Activated T-cell treated with anti-CD3 and anti-CD28 coated beads, Interleukin-2, amount 50 U/mL, for 24 hours (primary cell): ENCODE results near the gene AP1M1.
A peak's percentile ranks its signal among the peaks of the same experiment; 100 is the strongest.
"Not testable (repeated sequence)": the region's sequence is repeated elsewhere in the genome, so short reads cannot be mapped to it uniquely, and the experiment has no call there.

ENCODE experiments used
- DNase-seq: peaks from one replicate; pipeline ENCODE4 v3.0.0-alpha.2; 2020
- H3K27ac Mint-ChIP-seq: 2 replicates; pipeline ENCODE4 v1.8.0; 2020; ENCODE audit warnings: mild to moderate bottlenecking, mixed read lengths
- H3K27me3 Mint-ChIP-seq: 2 replicates; pipeline ENCODE4 v1.8.0; 2020; ENCODE audit warnings: mixed read lengths
- H3K36me3 Mint-ChIP-seq: 2 replicates; pipeline ENCODE4 v1.8.0; 2020; ENCODE audit warnings: low read depth, mixed read lengths
- H3K4me1 Mint-ChIP-seq: 2 replicates; pipeline ENCODE4 v1.8.0; 2020; ENCODE audit warnings: low read depth, mixed read lengths
- H3K4me3 Mint-ChIP-seq: 2 replicates; pipeline ENCODE4 v1.8.0; 2020; ENCODE audit warnings: mild to moderate bottlenecking, moderate library complexity, mixed read lengths
- H3K9me3 Mint-ChIP-seq: 2 replicates; pipeline ENCODE4 v1.8.0; 2020; ENCODE audit warnings: mixed read lengths

AP1M1 gene

DNA sequence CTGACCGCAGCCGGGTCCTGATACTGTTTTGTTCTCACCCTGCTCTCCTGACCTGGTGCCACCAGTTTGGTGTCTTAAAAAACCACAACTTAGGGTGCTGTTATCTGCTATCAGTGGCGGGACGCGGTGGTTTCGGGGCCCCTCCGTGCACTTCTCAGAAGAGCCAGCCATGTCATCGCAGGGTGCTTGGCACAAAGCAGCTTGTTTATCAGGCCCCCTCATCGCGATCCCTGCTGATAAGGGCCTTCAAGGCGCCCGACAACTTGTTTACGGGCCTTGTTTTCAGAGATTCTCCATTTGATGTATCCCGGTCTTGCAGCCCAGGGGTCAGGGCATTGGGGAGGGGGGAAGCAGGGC, 68.9 kb downstream of the AP1M1 start:
- H3K9me3 Mint-ChIP-seq: no peaks in the 10 kb centered on the region
- H3K4me3 Mint-ChIP-seq: no peak overlapping the region
- no peaks in the 10 kb centered on the region for H3K36me3 Mint-ChIP-seq
- peaks cover 41% of the 10 kb centered on the region for H3K4me1 Mint-ChIP-seq
- DNase-seq: peak; percentile 53
- peak overlapping the region; percentile 51 for H3K27ac Mint-ChIP-seq
- H3K27me3 Mint-ChIP-seq: peaks cover 17% of the 10 kb centered on the region

DNA sequence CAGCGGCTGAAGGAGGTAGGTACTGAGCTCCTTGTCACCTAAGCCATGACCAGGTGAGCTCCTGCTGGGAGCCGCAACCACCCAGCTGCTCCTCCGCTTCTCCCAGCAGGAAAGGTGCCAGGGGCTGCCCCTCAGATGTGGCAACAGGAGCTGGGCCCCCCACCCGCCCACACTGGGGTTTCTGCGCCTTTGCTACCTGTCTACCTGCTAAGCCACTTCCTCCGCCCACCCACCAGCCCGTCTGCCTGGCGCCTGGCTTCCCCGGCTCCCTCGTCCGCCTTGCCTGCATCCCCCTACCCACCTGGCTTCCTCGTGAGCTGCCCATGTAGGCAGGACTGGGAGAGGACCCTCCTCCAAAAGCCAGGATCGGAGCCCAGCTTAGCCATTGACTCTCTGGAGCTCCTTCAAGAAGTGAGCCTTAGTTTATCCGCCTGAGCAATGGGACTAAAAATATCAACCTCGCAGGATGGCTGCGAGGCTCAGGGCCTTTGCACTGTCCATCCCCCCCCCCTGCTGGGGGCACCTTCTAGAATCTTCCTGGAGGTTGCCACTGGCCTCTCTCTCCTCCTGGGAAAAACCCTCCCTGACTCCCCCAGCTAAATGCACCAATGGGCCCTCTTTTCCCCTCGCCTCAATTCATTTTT, 71.1 kb downstream of the AP1M1 start:
- H3K27me3 Mint-ChIP-seq: peaks cover 17% of the 10 kb centered on the region
- no peak overlapping the region for H3K27ac Mint-ChIP-seq
- H3K36me3 Mint-ChIP-seq: no peaks in the 10 kb centered on the region
- H3K4me3 Mint-ChIP-seq: no peak overlapping the region
- DNase-seq: peak; percentile 62
- H3K4me1 Mint-ChIP-seq: peaks cover 27% of the 10 kb centered on the region
- H3K9me3 Mint-ChIP-seq: no peaks in the 10 kb centered on the region

DNA sequence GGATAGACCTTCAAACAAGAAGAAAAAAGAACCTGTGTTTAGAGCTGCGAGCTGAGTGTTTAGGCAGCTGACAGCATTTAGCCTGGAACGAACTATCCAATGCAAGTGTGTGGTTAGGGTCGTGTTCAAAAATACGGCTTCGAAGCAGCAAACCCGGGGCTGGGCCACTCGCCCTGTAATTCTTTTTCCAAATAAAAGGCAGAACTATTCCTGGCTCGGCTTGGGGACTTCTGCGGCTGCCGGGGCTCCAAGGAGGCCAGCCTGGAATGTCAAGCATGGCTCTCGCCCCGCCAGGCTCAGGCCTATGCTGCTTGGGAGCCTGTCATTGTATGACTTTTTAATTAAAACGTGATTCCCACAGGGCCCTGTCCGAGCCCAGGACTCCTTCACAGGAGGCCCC, 75.2 kb downstream of the AP1M1 start:
- no peak overlapping the region for H3K4me3 Mint-ChIP-seq
- DNase-seq: no peak
- H3K27ac Mint-ChIP-seq: no peak overlapping the region
- H3K27me3 Mint-ChIP-seq: peaks cover 3% of the 10 kb centered on the region
- H3K9me3 Mint-ChIP-seq: no peaks in the 10 kb centered on the region
- H3K36me3 Mint-ChIP-seq: no peaks in the 10 kb centered on the region
- peaks cover 9% of the 10 kb centered on the region for H3K4me1 Mint-ChIP-seq

DNA sequence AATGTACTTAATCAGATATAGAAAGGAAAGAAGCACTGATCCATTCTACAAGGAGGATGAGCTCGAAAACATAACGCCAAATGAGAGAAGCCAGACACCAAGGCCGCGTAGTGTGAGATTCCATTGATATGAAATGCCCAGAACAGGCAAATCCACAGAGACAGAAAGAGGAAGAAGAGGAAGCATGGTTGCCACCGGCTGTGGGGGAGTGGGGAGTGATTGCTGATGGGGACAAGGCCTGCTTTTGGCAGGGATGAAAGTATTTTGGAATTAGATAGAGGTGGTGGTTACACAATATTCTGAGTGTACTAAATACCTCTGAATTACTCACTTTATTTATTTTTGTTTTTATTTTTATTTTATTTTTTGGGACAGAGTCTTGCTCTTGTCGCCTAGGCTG, 76.7 kb downstream of the AP1M1 start:
- Mint-ChIP-seq H3K27ac (no peak overlapping the region), H3K4me3 (no peak overlapping the region), H3K4me1 (peaks cover 7% of the 10 kb centered on the region), H3K27me3 (no peaks in the 10 kb centered on the region), H3K36me3 (no peaks in the 10 kb centered on the region), H3K9me3 (no peaks in the 10 kb centered on the region)
- DNase-seq: no peak

DNA sequence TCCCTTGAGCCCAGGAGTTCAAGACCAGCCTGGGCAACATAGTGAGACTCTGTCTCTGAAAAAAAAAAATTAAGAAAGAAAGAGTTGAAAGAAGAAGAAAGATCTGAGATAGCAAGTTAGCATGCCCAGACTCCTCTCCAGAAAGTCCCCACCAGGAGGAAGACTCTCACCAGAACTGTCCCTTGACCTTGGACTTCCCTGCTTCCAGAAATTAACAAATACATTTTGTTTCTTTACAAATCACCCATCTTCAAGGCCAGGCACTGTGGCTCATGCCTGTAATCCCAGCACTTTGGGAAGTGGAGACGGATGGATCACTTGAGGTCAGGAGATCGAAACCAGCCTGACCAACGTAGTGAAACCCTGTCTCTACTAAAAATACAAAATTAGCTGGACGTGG, 82.6 kb downstream of the AP1M1 start:
- H3K27me3 Mint-ChIP-seq: peaks cover 3% of the 10 kb centered on the region
- H3K4me1 Mint-ChIP-seq: peaks cover 31% of the 10 kb centered on the region
- no peak for DNase-seq
- H3K36me3 Mint-ChIP-seq: no peaks in the 10 kb centered on the region
- no peaks in the 10 kb centered on the region for H3K9me3 Mint-ChIP-seq
- no peak overlapping the region for H3K27ac Mint-ChIP-seq
- no peak overlapping the region for H3K4me3 Mint-ChIP-seq

DNA sequence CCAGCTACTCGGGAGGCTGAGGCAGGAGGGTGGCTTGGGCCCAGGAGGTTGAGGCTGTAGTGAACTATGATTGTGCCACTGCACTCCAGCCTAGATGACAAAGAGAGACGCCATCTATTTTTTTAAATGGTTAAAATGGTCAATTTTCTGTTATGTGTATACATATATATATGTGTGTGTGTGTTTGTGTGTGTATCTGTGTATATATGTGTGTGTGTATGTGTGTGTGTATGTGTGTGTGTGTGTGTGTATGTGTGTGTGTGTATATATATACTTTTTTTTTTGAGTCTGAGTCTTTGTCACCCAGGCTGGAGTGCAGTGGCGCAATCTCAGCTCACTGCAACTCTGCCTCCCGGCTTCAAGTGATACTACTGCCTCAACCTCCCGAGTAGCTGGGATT, 84.0 kb downstream of the AP1M1 start:
- H3K9me3 Mint-ChIP-seq: no peaks in the 10 kb centered on the region
- H3K27me3 Mint-ChIP-seq: peaks cover 4% of the 10 kb centered on the region
- no peak overlapping the region for H3K4me3 Mint-ChIP-seq
- H3K36me3 Mint-ChIP-seq: no peaks in the 10 kb centered on the region
- peaks cover 41% of the 10 kb centered on the region for H3K4me1 Mint-ChIP-seq
- DNase-seq: no peak
- no peak overlapping the region for H3K27ac Mint-ChIP-seq

DNA sequence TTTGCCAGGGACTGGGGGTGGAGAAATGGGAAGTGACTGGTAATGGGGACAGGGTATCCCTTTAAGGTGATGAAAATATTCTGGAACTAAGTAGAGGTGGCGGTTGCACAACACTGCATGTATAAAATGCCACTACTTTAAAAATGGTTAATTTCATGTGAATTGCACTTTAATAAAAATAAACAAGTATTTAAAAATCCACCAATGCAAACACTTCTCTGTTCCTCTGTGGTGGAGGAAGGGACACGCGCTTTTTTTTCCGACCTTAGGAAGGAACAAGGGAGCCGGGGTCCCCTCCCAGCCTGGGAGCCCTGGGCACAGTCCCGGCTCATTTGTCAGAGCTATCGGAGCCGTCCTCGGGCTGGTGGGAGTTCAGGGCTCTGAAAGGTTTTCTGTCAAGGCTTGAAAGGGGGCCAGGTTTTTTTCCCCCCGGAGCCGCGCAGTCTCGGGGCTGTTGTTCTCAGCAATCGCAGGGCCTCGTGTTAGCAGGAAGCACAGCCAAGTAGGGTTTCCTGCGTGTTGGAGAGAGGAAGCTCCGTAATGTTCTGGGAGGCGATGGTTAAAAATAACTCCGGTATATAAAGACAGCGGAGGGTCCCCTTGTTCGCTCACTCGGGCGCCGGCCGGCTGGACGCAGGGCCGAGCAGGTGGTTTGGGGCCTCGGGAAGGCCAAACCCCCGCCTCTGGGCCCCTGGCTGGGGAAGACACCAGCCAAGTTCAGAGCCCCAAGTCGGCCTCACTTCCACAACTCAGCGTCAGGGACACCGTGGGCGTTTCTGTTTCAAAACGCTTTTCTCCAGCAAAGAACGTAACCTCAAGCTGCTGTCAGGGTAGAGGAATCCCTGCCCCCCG, 85.7 kb downstream of the AP1M1 start:
- Mint-ChIP-seq H3K4me1 (peaks cover 43% of the 10 kb centered on the region), H3K4me3 (peak overlapping the region; percentile 58), H3K27me3 (peaks cover 10% of the 10 kb centered on the region), H3K27ac (peak overlapping the region; percentile 64), H3K36me3 (no peaks in the 10 kb centered on the region), H3K9me3 (no peaks in the 10 kb centered on the region)
- peak; percentile 82 for DNase-seq

DNA sequence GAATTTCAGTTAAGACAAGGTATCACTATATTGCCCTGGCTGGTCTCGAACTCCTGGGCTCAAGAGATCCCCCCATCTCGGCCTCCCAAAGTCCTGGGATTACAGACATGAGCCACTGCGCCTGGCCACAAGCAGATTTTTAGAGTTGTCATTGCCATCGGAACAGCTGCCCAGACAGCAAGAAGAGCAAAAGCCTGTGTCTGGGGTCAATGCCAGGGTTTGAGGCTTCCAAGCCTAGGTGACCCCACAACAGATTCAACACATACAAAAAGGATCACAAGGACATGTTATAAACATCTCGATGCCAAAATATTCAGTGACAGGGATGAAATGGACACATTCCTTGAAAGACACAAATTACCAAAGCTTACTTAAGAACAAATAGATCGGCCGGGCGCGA, 86.8 kb downstream of the AP1M1 start:
- peaks cover 12% of the 10 kb centered on the region for H3K27me3 Mint-ChIP-seq
- H3K4me1 Mint-ChIP-seq: peaks cover 37% of the 10 kb centered on the region
- H3K36me3 Mint-ChIP-seq: no peaks in the 10 kb centered on the region

DNA sequence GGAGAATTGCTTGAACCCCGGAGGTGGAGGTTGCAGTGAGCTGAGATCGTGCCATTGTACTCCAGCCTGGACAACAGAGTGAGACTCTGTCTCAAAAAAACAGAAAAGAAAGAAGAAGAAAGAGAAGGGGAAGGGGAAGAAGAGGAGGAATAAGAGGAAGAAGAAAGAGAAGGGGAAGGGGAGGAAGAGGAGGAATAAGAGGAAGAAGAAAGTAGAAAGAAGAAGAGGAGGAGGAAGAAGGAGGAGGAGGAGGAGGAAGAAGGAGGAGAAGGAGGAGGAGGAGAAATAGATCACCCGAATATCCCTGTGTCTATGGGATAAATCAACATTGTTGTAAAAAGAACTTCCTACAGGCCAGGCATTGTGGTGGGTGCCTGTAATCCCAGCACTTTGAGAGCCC, 87.4 kb downstream of the AP1M1 start:
- not testable (repeated sequence) for H3K9me3 Mint-ChIP-seq, H3K27ac Mint-ChIP-seq, H3K4me3 Mint-ChIP-seq, DNase-seq, H3K36me3 Mint-ChIP-seq
- peaks cover 39% of the 10 kb centered on the region for H3K4me1 Mint-ChIP-seq
- H3K27me3 Mint-ChIP-seq: peaks cover 12% of the 10 kb centered on the region

More for the DNA sequence above, 86.8 kb downstream of the AP1M1 start:
- DNase-seq: no peak
- no peak overlapping the region for H3K27ac Mint-ChIP-seq
- no peak overlapping the region for H3K4me3 Mint-ChIP-seq
- H3K9me3 Mint-ChIP-seq: peaks cover 2% of the 10 kb centered on the region

DNA sequence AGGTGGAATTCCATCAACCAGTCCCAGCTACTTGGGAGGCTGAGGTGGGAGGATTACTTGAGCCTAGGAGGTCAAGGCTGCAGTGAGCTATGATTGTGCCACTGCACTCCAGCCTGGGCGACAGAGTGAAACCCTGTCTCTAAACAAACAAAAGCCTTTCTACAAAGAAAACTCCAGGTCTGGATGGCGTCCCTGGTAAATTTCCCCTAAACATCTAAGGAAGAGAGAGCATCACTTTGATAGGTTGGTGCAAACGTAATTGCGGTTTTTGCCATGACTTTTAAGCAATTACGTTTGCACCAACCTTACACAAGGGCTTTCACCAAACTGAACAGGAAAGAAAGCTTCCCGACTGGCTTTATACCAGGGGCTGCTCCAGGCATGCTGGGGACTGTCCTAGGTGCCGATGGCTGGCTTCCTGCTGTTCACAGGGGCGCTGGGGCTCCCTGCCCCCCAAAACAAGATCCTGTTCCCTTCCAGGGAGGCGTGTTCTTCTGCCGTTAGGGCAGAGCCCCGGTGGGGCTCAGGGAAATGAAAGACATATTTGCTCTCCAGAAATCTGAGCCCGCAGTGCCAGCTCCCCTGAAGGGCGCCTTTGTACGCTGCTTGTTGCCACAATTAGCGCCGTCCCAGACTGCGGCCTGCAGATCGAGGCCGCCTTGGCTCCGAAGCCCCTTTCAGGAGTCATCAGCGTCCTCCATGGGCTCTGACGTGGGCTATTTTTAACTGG, 88.2 kb downstream of the AP1M1 start:
- Mint-ChIP-seq H3K4me3 (no peak overlapping the region), H3K36me3 (no peaks in the 10 kb centered on the region), H3K4me1 (peaks cover 39% of the 10 kb centered on the region), H3K27me3 (peaks cover 12% of the 10 kb centered on the region), H3K9me3 (peaks cover 2% of the 10 kb centered on the region), H3K27ac (no peak overlapping the region)
- DNase-seq: no peak

DNA sequence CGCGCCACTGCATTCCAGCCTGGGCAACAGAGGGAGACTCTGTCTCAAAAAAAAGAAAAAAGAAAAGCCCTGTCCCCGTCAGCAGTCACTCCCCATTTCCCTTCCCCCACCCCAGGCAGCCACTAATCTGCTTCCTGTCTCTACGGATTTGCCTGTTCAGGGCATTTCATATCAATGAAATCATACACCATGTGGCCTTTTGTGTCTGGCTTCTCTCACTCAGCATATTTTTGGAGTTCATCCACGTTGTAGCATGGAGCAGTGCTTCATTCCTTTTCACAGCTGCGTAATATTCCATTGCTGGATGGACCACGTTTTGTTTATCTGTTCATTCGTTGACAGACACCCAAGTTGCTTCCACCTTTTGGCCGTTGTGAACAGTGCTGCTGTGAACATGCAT, 90.8 kb downstream of the AP1M1 start:
- no peak for DNase-seq
- H3K4me1 Mint-ChIP-seq: peaks cover 29% of the 10 kb centered on the region
- H3K4me3 Mint-ChIP-seq: no peak overlapping the region
- no peak overlapping the region for H3K27ac Mint-ChIP-seq
- peaks cover 9% of the 10 kb centered on the region for H3K27me3 Mint-ChIP-seq
- H3K36me3 Mint-ChIP-seq: no peaks in the 10 kb centered on the region
- H3K9me3 Mint-ChIP-seq: peaks cover 2% of the 10 kb centered on the region

DNA sequence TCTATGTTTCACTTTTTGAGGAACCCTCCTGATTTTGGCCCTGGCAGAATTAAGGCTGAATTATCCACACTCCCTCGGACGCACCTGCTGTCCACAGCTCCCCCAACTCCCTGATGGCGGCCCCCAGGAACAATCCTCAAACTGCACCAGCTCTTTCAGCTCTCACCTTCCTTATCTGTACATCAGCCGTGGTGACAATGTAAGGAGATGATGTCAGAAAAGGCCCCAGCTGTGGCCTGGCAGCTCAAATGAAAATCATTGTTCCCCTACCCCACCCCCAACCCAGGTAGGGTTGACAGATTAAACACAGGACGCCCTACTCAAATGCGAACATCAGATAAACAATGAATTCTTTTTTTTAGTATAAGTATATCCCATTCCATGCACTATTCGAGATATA, 91.9 kb downstream of the AP1M1 start:
- H3K27me3 Mint-ChIP-seq: peaks cover 9% of the 10 kb centered on the region
- no peaks in the 10 kb centered on the region for H3K36me3 Mint-ChIP-seq
- H3K4me3 Mint-ChIP-seq: no peak overlapping the region
- peaks cover 2% of the 10 kb centered on the region for H3K9me3 Mint-ChIP-seq
- no peak for DNase-seq
- H3K4me1 Mint-ChIP-seq: peaks cover 19% of the 10 kb centered on the region
- H3K27ac Mint-ChIP-seq: no peak overlapping the region

DNA sequence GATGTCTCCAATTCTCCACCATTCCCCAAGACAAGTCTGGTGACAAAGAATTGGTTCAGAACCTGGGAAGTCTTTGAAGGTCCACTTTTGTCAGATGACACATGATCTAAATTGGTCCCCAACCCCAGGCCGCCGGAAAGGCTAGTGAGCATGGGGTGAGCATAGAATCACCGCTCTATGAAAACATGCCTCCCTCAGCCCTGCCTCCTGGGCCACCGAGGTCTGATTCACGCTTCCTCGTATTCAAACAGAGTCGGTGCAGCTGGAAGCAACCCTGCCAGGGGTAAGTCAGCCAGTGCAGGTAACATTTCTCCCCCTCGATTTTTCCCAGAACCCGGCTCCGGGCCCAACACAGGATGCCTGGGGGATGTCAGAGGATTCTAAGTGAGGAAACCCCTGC, 93.0 kb downstream of the AP1M1 start:
- DNase-seq: no peak
- H3K27ac Mint-ChIP-seq: no peak overlapping the region
- H3K27me3 Mint-ChIP-seq: peaks cover 9% of the 10 kb centered on the region
- H3K4me1 Mint-ChIP-seq: peaks cover 14% of the 10 kb centered on the region
- peaks cover 2% of the 10 kb centered on the region for H3K9me3 Mint-ChIP-seq
- H3K4me3 Mint-ChIP-seq: no peak overlapping the region
- H3K36me3 Mint-ChIP-seq: no peaks in the 10 kb centered on the region

DNA sequence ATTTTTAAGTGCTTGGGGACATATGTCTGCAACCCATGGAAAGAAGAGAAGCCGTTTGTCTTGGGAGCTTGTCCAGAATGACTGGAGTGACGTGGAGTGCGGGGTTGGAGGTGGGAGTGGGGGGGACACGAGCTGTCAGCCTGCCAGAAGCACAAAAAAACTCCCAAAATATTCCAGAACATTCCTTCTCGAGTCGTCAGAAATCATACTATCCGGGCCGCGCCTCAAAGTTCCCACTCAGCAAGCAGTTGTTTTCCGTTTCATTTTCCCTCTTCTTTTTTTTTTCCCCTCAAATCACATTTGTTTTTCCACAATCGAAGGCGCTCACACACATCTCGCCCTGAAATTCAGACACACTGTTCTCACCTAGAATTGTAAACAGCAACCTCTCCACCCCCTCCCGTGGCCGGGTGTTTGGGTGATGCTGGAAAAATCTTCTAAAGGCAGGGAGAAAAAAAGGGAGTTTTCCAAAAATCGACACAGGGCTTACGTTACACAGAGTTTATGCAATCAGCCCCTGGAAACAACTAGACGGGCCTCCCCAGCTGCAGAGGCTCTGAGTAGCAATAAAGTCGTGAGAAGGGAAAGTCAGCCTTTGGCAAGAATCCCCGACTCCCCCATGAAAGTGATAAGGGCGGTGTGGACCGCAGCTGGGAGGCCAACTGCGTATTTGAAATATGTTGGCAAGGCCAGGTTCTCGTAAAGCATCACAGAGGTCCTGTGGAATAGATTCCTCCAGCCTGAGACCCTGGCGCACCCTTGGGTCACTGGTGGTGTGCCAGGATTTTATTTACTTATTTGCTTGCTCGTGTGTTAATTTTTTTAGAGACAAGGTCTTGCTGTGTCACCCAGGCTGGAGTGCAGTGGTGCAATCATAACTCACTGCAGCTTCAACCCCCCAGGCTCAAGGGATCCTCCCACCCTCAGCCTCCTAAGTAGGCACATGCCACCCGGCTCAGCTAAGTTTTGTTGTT, 95.7 kb downstream of the AP1M1 start:
- H3K4me3 Mint-ChIP-seq: no peak overlapping the region
- H3K27ac Mint-ChIP-seq: no peak overlapping the region
- peaks cover 3% of the 10 kb centered on the region for H3K27me3 Mint-ChIP-seq
- H3K9me3 Mint-ChIP-seq: peaks cover 2% of the 10 kb centered on the region
- DNase-seq: no peak
- H3K36me3 Mint-ChIP-seq: no peaks in the 10 kb centered on the region
- H3K4me1 Mint-ChIP-seq: peaks cover 3% of the 10 kb centered on the region
